B cell (primary cell): ENCODE measurements around the gene SH3GL1. TPM values are rescaled to one million over a fixed set of nuclear protein-coding genes. Genes with fewer than 3 reads are reported as not detected.

Experiments
- ATAC-seq: fragments of 200-7000 bp; cut with Tn5 transposase; one replicate; pipeline ENCODE4 v1.10.0; 2021; ENCODE audit warnings: low read depth, mild to moderate bottlenecking, moderate number of reproducible peaks, moderate library complexity
- CTCF ChIA-PET: fragments of 350-600 bp; sonication (Branson Sonifier 250); formaldehyde crosslinking; loops from one replicate; lab custom pipeline; 2021; ENCODE audit warnings: antibody characterized with exemption, inconsistent platforms; lab: Charles Lee
- POLR2A ChIA-PET: fragments of 350-600 bp; sonication (Branson Sonifier 250); formaldehyde crosslinking; loops from one replicate; lab custom pipeline; 2021; ENCODE audit warnings: antibody characterized with exemption; lab: Charles Lee
- DNase-seq: peaks from one replicate; pipeline ENCODE4 v3.0.0; 2013
- H2AFZ ChIP-seq: 2 replicates; pipeline ENCODE4 v1.6.1; 2012; ENCODE audit warnings: mild to moderate bottlenecking, low read depth, low read length; ENCODE audit not compliant: insufficient read depth, poor library complexity, severe bottlenecking
- H3K27ac ChIP-seq, 2 donors: 1 replicate in 1 of 2; 2 replicates in 1 of 2; pipeline ENCODE4 v1.5.1; 2012 to 2013; ENCODE audit warnings: low read length in 2 of 2, mild to moderate bottlenecking in 2 of 2, moderate library complexity in 1 of 2
- H3K27me3 ChIP-seq, 4 experiments: fragments of 200-600 bp in 1 of 4; sonication (generic) in 1 of 4; replicated peaks in 1 of 4; 1 replicate in 2 of 4; 2 replicates in 2 of 4; pipeline versions ENCODE4 v1.6.1 to v1.7.0; 2013 to 2016; ENCODE audit warnings: low read length in 3 of 4, mild to moderate bottlenecking in 2 of 4, mixed read lengths in 1 of 4, moderate library complexity in 1 of 4; ENCODE audit not compliant: insufficient read depth in 4 of 4, control insufficient read depth in 3 of 4; ENCODE audit errors: control extremely low read depth in 1 of 4
- H3K36me3 ChIP-seq, 2 experiments: replicated peaks in 1 of 2; 1 replicate in 1 of 2; 2 replicates in 1 of 2; pipeline versions ENCODE4 v1.6.1 to v1.7.1; 2013; ENCODE audit warnings: low read length in 1 of 2; ENCODE audit not compliant: insufficient read depth in 2 of 2, control insufficient read depth in 1 of 2; ENCODE audit errors: control extremely low read depth in 1 of 2, extremely low read depth in 1 of 2
- H3K4me1 ChIP-seq, 2 donors: fragments of 200-600 bp in 1 of 2; sonication (generic) in 1 of 2; 1 replicate in 1 of 2; 2 replicates in 1 of 2; pipeline versions ENCODE4 v1.5.1 to v1.6.1; 2013 to 2017; ENCODE audit warnings: low read length in 2 of 2; ENCODE audit not compliant: control insufficient read depth in 2 of 2, insufficient read depth in 2 of 2
- H3K4me2 ChIP-seq: replicated peaks from 2 replicates; pipeline ENCODE3; 2012; ENCODE audit warnings: mild to moderate bottlenecking, low read depth, low read length; ENCODE audit not compliant: poor library complexity, severe bottlenecking
- H3K4me3 ChIP-seq, 5 experiments: fragments of 200-600 bp in 1 of 5; sonication (generic) in 1 of 5; 1 replicate in 3 of 5; 2 replicates in 2 of 5; pipeline versions ENCODE4 v1.5.1 to v1.7.0; 2011 to 2016; ENCODE audit warnings: low read length in 4 of 5, mild to moderate bottlenecking in 4 of 5, low read depth in 2 of 5, control low read depth in 1 of 5, moderate library complexity in 1 of 5; ENCODE audit not compliant: insufficient read depth in 1 of 5; ENCODE audit errors: control extremely low read depth in 1 of 5, extremely low read depth in 1 of 5
- H3K79me2 ChIP-seq: fragments of 200-600 bp; sonication (generic); one replicate; pipeline ENCODE4 v1.6.0; 2016; ENCODE audit warnings: low read length; ENCODE audit not compliant: control insufficient read depth, insufficient read depth
- H3K9ac ChIP-seq: fragments of 200-600 bp; sonication (generic); 2 replicates; pipeline ENCODE4 v1.6.1; 2017; ENCODE audit warnings: mild to moderate bottlenecking, low read length, moderate library complexity
- H3K9me3 ChIP-seq, 3 donors: one replicate each; pipeline versions ENCODE4 v1.6.1 to v1.7.1; 2013; ENCODE audit warnings: low read length in 2 of 3; ENCODE audit not compliant: control insufficient read depth in 2 of 3, insufficient read depth in 1 of 3; ENCODE audit errors: control extremely low read depth in 1 of 3
- H4K20me1 ChIP-seq: 2 replicates; pipeline ENCODE4 v1.6.0; 2012; ENCODE audit warnings: mild to moderate bottlenecking, low read length; ENCODE audit not compliant: insufficient read depth, control insufficient read depth, poor library complexity, severe bottlenecking
- H3K27ac Mint-ChIP-seq: one replicate; pipeline ENCODE4 v1.8.0; 2021; ENCODE audit warnings: mixed read lengths
- H3K27me3 Mint-ChIP-seq: one replicate; pipeline ENCODE4 v1.8.0; 2021; ENCODE audit warnings: mixed read lengths
- H3K4me1 Mint-ChIP-seq: one replicate; pipeline ENCODE4 v1.8.0; 2021; ENCODE audit warnings: mixed read lengths
- H3K4me3 Mint-ChIP-seq: one replicate; pipeline ENCODE4 v1.8.0; 2021; ENCODE audit warnings: mixed read lengths
- H3K9me3 Mint-ChIP-seq: one replicate; pipeline ENCODE4 v1.8.0; 2022; ENCODE audit warnings: mixed read lengths; ENCODE audit not compliant: insufficient read depth
- EZH2 ChIP-seq: IDR thresholded peaks from 2 replicates; pipeline ENCODE4 v1.6.1; 2012; ENCODE audit warnings: borderline replicate concordance, low read depth, mild to moderate bottlenecking, moderate library complexity, low read length; ENCODE audit not compliant: insufficient read depth, poor library complexity, severe bottlenecking
- WGBS: methylation state at CpG from one replicate; pipeline ENCODE4 v1.1.5; 2013; ENCODE audit warnings: missing lambda C conversion rate; ENCODE audit not compliant: insufficient coverage; 5-methylcytosine and 5-hydroxymethylcytosine counted together
- intact Hi-C: fragments of 100-400 bp; cut with micrococcal nuclease; formaldehyde crosslinking; loops from one replicate; pipeline ENCODE4 v1.10.0; 2022
- polyA plus RNA-seq: library from polyadenylated mRNA; depleted of rRNA; stranded (reverse); fragments of >200 nt; gene quantifications from 2 replicates; pipeline ENCODE4 v1.2.3, GENCODE V29; 2012
- total RNA-seq, 2 donors: library from RNA; stranded (reverse); fragments of 120-200 nt in 1 of 2; gene quantifications; 1 replicate in 1 of 2; 2 replicates in 1 of 2; pipeline versions ENCODE4 v1.2.3 to v1.2.4, GENCODE V29; 2013 to 2022
- TF ChIP-seq, protein P1 (sequence below): fragments of 200-600 bp; IDR thresholded peaks from one replicate; pipeline ENCODE4 v1.8.0; 2022; ENCODE audit warnings: antibody characterized with exemption, mild to moderate bottlenecking

Gene SH3GL1
- total and polyA plus RNA-seq, 2 donors (not counting 1 experiment from before 2014, with no cell fraction given): 37.2 to 42.4 TPM

DNA sequence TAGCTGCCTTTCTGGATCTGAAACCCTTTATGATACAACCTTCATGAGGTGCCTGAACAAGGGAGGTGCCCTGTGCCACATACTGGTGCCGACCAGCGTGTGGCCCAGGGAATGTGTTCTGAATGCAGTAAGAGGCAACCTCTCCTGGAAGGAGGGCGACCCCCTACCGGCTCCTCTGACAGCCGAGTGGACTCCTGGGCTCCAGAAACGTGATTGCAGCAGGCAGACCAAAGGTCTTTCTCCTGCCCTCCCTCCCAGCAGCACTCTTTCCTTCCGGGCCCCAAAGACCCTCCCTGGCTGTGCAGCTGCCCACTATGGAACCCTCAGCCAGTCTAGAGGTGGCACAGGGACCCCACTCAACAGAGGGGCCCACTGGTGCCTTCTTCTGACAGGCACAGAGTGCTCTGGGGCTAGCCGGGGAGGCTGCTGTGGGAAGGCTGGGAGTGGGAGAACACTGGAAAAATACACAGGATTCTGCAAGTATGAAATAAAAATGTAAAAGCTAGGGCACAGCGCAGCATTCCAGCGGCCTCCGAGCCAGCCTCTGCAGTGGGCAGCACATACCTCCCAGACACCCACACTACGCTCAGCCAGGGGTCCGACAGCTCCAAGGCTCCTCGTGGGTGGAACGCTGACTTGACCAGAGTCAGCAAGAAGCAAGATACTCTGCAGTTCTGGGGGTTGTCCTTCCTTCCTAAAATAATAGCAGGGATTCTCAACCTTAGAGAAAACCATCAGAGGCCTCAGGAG, 14.9 kb downstream of the SH3GL1 start:
- no peak overlapping the region for H3K27ac ChIP-seq
- H3K79me2 ChIP-seq: peaks cover 96% of the 10 kb centered on the region
- Mint-ChIP-seq H3K27me3 (no peaks in the 10 kb centered on the region), H3K4me1 (peaks cover 36% of the 10 kb centered on the region), H3K27ac (no peak overlapping the region), H3K4me3 (no peak overlapping the region), H3K9me3 (no peaks in the 10 kb centered on the region)
- H3K36me3 ChIP-seq: peaks cover 0 to 32% of the 10 kb centered on the region in 2 experiments
- H3K27me3 ChIP-seq: no peaks in the 10 kb centered on the region
- H3K9me3 ChIP-seq: peaks cover 0 to 3% (median 0%) of the 10 kb centered on the region in 3 donors
- peaks cover 65% of the 10 kb centered on the region for H4K20me1 ChIP-seq
- POLR2A ChIA-PET: no interaction called here
- DNase-seq: no peak
- H3K4me2 ChIP-seq: no peak overlapping the region
- H2AFZ ChIP-seq: no peak overlapping the region
- H3K4me1 ChIP-seq: peaks cover 12 to 16% of the 10 kb centered on the region in 2 donors
- no peak for TF ChIP-seq EZH2
- TF ChIP-seq, protein P1, sequence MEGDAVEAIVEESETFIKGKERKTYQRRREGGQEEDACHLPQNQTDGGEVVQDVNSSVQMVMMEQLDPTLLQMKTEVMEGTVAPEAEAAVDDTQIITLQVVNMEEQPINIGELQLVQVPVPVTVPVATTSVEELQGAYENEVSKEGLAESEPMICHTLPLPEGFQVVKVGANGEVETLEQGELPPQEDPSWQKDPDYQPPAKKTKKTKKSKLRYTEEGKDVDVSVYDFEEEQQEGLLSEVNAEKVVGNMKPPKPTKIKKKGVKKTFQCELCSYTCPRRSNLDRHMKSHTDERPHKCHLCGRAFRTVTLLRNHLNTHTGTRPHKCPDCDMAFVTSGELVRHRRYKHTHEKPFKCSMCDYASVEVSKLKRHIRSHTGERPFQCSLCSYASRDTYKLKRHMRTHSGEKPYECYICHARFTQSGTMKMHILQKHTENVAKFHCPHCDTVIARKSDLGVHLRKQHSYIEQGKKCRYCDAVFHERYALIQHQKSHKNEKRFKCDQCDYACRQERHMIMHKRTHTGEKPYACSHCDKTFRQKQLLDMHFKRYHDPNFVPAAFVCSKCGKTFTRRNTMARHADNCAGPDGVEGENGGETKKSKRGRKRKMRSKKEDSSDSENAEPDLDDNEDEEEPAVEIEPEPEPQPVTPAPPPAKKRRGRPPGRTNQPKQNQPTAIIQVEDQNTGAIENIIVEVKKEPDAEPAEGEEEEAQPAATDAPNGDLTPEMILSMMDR: no peak
- CTCF ChIA-PET: interaction anchor here (1.4 kb wide), 1 partner anchor 10 kb away, joined by 3 read pairs; no protein-coding TSS in a partner anchor
- WGBS: 97% methylated on average over 11 of the region's 15 CpGs
- H3K9ac ChIP-seq: no peak overlapping the region
- H3K4me3 ChIP-seq: no peak overlapping the region
- intact Hi-C loops: no loop called here
- no peak for ATAC-seq

DNA sequence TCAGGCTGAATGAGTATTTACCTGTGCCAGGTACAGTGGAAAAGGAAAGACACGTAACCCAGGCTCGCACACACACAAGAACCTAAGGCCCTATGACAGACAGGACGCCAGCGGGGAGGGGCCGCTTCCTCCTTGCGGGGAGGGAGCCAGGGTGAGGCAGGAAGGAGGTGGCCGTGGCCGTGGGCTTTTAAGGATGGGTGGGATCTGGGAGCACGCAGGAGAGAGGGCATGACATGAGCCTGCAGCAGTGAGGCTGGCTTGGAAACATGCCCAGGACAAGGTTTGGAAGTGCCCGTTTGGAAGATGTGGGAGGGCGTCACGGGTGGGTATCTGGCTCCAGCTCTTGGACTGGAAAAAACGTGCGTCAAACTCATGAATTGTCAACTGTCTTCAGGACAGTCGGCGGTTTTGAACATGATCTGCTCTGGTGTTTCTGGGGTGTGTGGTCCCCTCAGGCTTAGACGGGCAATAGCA, 20.1 kb downstream of the SH3GL1 start:
- TF ChIP-seq, protein P1: no peak
- no peak for TF ChIP-seq EZH2
- H3K27ac ChIP-seq: peak overlapping the region; percentile 75 to 81
- peak overlapping the region in 4 of 5 experiments; percentile 28 to 54 (median 48) for H3K4me3 ChIP-seq
- intact Hi-C loops: loop anchor here (1.0 kb wide), 2 partner anchors 11 to 20 kb away; partner anchors contain the start of gene SH3GL1
- peak overlapping the region; percentile 92 for H3K4me3 Mint-ChIP-seq
- peaks cover 75% of the 10 kb centered on the region for H3K4me1 Mint-ChIP-seq
- peaks cover 91% of the 10 kb centered on the region for H3K79me2 ChIP-seq
- POLR2A ChIA-PET: no interaction called here
- H3K9ac ChIP-seq: peak overlapping the region; percentile 45
- H3K4me2 ChIP-seq: peak overlapping the region; percentile 78
- H3K9me3 Mint-ChIP-seq: no peaks in the 10 kb centered on the region
- peak overlapping the region; percentile 16 for H2AFZ ChIP-seq
- no peaks in the 10 kb centered on the region for H3K27me3 ChIP-seq
- no peaks in the 10 kb centered on the region for H3K27me3 Mint-ChIP-seq
- peaks cover 0 to 7% (median 0%) of the 10 kb centered on the region in 3 donors for H3K9me3 ChIP-seq
- CTCF ChIA-PET: interaction anchor here (0.6 to 2.5 kb wide), 5 partner anchors 10 to 1966 kb away, joined by 3 to 10 read pairs (median 5); partner anchors contain the start of gene CHAF1A
- 3% methylated on average over 15 of the region's 17 CpGs for WGBS
- H3K4me1 ChIP-seq: peaks cover 63 to 68% of the 10 kb centered on the region in 2 donors
- peaks cover 41% of the 10 kb centered on the region for H4K20me1 ChIP-seq
- peaks cover 0 to 9% of the 10 kb centered on the region in 2 experiments for H3K36me3 ChIP-seq
- peak overlapping the region; percentile 97 for H3K27ac Mint-ChIP-seq
- DNase-seq (peak; percentile 74), ATAC-seq (peak; percentile 34)
